ENCODE results near the gene REG3G. TPM values are rescaled to one million over a fixed set of nuclear protein-coding genes. Genes with fewer than 3 reads are reported as not detected.
"Not testable (repeated sequence)": the region's sequence is repeated elsewhere in the genome, so short reads cannot be mapped to it uniquely, and the experiment has no call there.

Gene REG3G
- total RNA-seq, 2 donors from 2014 or later = not detected

DNA sequence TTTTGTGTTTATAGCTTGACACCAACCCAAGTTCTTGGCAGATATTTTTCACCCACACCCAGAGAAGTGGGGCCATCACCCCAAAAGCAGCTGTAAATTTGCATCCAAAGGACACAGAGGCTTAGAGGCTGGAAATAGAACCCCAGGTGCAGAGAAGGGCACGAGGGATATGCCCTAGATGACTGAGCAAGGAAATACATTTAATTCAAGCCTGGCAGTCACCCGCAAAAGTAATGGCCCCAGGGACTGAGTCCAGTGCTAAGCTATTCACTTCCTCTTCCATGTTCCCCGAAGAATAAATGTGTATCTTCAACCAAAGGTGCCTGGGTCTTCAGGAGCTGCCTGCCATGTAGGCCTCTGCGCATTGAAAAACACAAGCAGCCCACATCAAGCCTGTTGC is 14.0 kb upstream of the REG3G start:
- intact Hi-C loops (cut with DNase I) = no loop called here

DNA sequence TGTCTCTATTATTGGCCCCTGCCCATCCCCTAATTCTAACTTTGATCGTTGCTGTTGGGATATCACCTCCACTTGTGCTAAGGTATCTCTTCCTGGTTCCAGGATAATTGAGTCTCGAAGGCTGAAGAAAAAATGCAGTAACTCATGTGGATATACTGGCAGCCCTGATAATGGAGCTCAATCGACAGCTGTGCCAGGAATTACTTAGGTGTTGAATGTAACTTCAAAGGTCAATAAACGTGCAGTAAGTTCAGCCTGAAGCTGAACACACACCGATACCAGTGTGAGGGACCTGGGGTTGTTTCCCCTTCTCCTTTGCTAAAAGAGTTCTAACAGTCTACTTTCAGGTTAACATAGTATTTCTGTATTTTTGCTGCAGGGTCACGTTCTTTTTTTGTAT is 11.9 kb upstream of the REG3G start:
- ATAC-seq (no peak), DNase-seq (no peak)
- intact Hi-C loops (cut with DNase I) = no loop called here

More for the DNA sequence above, 14.0 kb upstream of the REG3G start:
- ATAC-seq = no peak
- no peak for DNase-seq

DNA sequence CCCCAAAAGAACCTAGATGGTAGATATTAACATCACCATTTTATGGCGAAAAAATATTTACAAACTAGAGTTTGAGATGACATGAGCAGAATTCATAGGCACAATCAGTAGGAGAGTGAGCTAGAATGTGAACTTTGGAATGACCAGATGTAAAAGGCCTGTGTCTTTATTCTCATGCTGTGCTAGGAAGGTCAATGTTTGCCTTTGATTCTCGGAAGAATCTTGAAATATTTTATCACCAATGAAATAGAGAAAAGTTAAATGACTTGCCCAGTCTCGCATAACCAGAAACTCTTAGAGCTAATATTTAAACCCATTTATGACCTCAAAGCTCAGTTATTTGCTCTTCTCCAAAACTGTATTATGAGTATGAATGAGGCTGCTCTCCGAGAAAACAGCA is 9.2 kb upstream of the REG3G start:
- intact Hi-C loops (cut with DNase I) = no loop called here
- ATAC-seq = no peak
- no peak for DNase-seq

DNA sequence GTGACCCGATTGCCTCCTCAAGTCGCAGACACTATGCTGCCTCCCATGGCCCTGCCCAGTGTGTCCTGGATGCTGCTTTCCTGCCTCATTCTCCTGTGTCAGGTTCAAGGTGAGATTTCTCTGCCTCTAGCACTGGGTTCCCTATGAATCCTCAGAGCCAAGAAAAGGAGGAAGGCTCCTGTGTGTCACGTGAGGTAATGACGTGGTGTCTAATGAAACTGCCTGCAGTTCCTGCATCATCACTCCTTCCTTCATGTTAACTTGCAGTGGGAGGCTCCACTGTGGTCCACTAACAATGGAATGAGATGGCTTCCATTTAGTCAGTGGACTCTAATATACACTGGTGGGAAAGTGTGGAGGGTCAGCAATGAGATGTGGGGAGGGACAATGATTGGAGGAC is 559 bp downstream of the REG3G start:
- intact Hi-C loops (cut with DNase I) = no loop called here
- ATAC-seq = no peak
- DNase-seq = no peak

DNA sequence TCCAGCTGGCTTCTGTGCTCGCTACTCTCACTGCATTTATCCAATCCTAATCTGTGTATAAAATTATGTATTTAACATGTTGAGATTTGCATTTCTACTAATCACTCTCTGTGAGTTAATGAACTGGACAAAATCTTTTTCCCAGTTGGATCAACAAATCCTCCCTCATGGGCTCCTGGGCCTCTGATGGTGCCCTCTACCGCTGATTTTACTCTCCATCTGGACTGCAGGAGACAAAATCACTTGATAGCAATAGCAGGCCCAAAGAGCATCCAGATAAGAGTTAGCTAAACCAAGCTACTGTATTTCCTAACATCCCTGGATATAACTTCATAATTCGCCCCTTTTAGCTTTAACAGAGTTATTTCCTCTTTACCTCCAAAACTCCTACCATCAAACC is 14.4 kb downstream of the REG3G start:
- DNase-seq (no peak), ATAC-seq (no peak)
- intact Hi-C loops (cut with DNase I) = no loop called here

DNA sequence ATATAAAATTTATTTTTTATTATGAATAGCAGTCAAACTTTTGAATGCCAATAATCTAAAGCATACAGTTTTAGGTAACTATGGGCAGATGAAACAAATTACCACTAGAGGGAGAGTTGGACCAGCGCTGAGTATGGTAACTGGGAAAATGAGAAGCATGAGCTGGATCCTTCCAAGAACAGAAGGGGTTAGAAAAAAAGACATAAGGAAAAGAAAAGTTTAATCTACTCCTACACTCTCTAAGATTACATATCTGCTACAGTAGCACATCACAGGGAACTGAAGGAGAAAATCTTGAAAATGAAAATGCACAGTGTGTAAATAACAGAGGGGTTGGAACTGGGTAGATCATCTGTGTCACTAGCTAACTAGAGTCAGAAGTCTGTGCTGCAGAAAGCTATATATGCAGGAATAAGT is 15.5 kb downstream of the REG3G start:
- ATAC-seq (peak in 1 of 2 donors; percentile 56), DNase-seq (no peak)
- intact Hi-C loops (cut with DNase I) = no loop called here

DNA sequence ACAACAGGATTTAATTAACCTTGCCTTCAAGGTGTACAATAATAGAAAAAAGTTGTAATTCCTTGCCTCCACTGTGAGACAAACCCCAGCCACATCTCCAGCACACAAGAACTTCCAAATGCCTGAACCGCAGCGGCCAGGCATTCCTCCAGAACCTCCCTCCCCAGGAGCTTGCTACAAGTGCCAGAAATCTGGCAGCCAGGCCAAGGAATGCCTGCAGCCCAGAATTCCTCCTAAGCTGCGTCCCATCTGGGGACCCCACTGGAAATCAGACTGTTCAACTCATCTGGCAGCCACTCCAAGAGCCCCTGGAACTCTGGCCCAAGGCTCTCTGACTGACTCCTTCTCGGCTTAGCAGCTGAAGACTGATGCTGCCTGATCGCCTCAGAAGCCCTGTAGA is 28.0 kb downstream of the REG3G start:
- ATAC-seq = not testable (repeated sequence)

DNA sequence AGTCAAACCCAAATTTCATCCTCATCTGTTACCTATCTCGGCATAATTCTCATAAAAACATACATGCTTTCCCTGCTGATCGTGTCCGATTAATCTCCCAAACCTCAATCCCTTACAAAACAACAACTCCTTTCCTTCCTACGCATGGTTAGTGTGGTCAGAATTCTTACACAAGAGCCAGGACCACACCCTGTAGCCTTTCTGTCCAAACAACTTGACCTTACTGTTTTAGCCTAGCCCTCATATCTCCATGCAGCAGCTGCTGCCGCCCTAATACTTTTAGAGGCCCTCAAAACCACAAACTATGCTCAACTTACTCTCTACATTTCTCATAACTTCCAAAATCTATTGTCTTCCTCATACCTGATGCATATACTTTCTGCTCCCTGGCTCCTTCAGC is 29.3 kb downstream of the REG3G start:
- ATAC-seq; DNase-seq; intact Hi-C loops (cut with DNase I): not testable (repeated sequence)

More for the DNA sequence above, 28.0 kb downstream of the REG3G start:
- intact Hi-C loops (cut with DNase I) = not testable (repeated sequence)
- peak; percentile 24 for DNase-seq

DNA sequence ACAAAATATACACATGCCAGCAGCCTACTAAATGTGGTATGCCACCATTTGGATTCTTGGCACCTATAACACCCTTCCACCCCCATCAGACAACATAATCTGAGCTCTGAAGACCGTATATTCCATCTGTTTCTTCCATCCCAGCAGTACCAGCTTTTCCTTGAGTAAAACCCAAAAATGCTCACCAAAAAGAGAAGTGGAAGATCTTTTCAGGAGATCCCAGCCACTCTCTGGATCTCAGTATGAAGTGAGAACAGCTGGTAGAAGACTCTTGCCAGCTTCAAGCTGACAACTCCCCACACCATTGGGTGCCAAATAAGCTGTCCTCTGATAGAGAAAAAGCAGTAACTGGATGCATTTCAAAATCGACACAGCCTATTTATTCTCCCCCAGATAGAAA is 39.7 kb downstream of the REG3G start:
- ATAC-seq (no peak), DNase-seq (no peak)
- intact Hi-C loops (cut with DNase I) = no loop called here

DNA sequence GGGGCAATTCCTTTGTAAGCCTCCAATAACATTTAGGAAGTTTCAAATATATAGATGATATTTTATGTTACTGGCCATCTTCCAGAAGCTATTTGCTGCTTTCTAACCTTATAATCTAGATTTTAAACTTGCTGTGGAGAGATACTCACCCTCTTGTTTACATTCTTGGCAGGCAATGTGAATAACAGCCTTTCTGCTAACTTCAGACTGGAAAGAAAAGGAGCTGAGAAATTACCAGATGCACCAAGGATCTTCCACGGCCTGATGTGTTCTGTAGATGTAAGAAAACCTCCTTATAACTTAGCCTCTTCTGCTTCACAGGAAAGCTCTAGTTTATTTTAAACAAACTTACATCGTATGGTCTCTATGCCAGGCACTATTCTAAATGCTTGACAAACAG is 45.6 kb downstream of the REG3G start:
- intact Hi-C loops (cut with DNase I) = no loop called here
- DNase-seq = no peak
- ATAC-seq = no peak

Other genes starting within 250 kb of the REG3G start
- gene REG1B, start 62.3 kb downstream of the REG3G start, total RNA-seq = not detected
- gene REG1A, start 94.8 kb downstream of the REG3G start, total RNA-seq = not detected
- not detected for gene REG3A, start 134.1 kb downstream of the REG3G start, total RNA-seq

Data from left cardiac atrium (tissue), 4 donors.